Measurements from ENCODE around the gene SLC37A3.

- TF ChIP-seq YY1 (IDR thresholded peaks at IDR 0.05; ENCODE audit: insufficient read depth, insufficient read length): no peak
- no peak for TF ChIP-seq ZNF274 (IDR thresholded peaks at IDR 0.05; ENCODE audit: low read depth, low read length)
- TF ChIP-seq SUZ12 (IDR thresholded peaks at IDR 0.05; ENCODE audit: extremely low read depth, insufficient read depth, insufficient read length): no peak
Observed at GRCh38 chr7:140334341-140335057, 63.8 kb downstream of the SLC37A3 start.
